Parathyroid adenoma (tissue), 2 donors: ENCODE measurements around the gene ME3.

Source experiments
- H2AFZ ChIP-seq: fragments of 300-600 bp; sonication (generic); one replicate; pipeline ENCODE4 v1.7.0; 2017; ENCODE audit warnings: antibody characterized with exemption, mild to moderate bottlenecking
- H3K27ac ChIP-seq: fragments of 300-600 bp; sonication (generic); one replicate; pipeline ENCODE4 v1.7.0; 2017
- H3K27me3 ChIP-seq: fragments of 300-600 bp; sonication (generic); one replicate; pipeline ENCODE4 v1.7.0; 2017; ENCODE audit warnings: low read length; ENCODE audit not compliant: control insufficient read depth, insufficient read depth
- H3K36me3 ChIP-seq: fragments of 300-600 bp; sonication (generic); one replicate; pipeline ENCODE4 v1.7.0; 2017; ENCODE audit warnings: low read length; ENCODE audit not compliant: control insufficient read depth, insufficient read depth
- H3K4me1 ChIP-seq: fragments of 300-600 bp; sonication (generic); one replicate; pipeline ENCODE4 v1.7.0; 2017; ENCODE audit warnings: control low read depth
- H3K4me2 ChIP-seq: fragments of 300-600 bp; sonication (generic); one replicate; pipeline ENCODE4 v1.7.0; 2017; ENCODE audit warnings: low read length
- H3K4me3 ChIP-seq: fragments of 300-600 bp; sonication (generic); one replicate; pipeline ENCODE4 v1.7.0; 2017; ENCODE audit warnings: low read depth, low read length
- H3K79me2 ChIP-seq: fragments of 300-600 bp; sonication (generic); one replicate; pipeline ENCODE4 v1.7.0; 2017; ENCODE audit warnings: control low read depth
- H3K9ac ChIP-seq: fragments of 300-600 bp; sonication (generic); one replicate; pipeline ENCODE4 v1.7.0; 2017; ENCODE audit warnings: mild to moderate bottlenecking
- H3K9me3 ChIP-seq: fragments of 300-600 bp; sonication (generic); one replicate; pipeline ENCODE4 v1.7.0; 2017; ENCODE audit warnings: low read length; ENCODE audit not compliant: control insufficient read depth
- CTCF ChIP-seq: fragments of 300-600 bp; sonication (generic); IDR thresholded peaks from one replicate; pipeline ENCODE4 v1.7.0; 2017; ENCODE audit warnings: antibody characterized with exemption, mild to moderate bottlenecking
- donor health status: primary hyperparathyroidism.

Gene ME3

GRCh38 chr11:86680716-86681482 lies 8.5 kb upstream of the ME3 start:
- Histone ChIP-seq H3K27me3 (no peaks in the 10 kb centered on the region), H3K27ac (peak overlapping the region; percentile 85), H3K4me2 (no peak overlapping the region), H3K4me3 (no peak overlapping the region), H2AFZ (peak overlapping the region; percentile 46), H3K9me3 (no peaks in the 10 kb centered on the region), H3K36me3 (no peaks in the 10 kb centered on the region), H3K4me1 (peaks cover 47% of the 10 kb centered on the region), H3K9ac (no peak overlapping the region), H3K79me2 (no peaks in the 10 kb centered on the region)
- no peak for TF ChIP-seq CTCF

GRCh38 chr11:86678823-86679222 lies 6.4 kb upstream of the ME3 start:
- Histone ChIP-seq H3K79me2 (no peaks in the 10 kb centered on the region), H3K4me2 (no peak overlapping the region), H3K27me3 (no peaks in the 10 kb centered on the region), H3K9me3 (no peaks in the 10 kb centered on the region), H3K36me3 (no peaks in the 10 kb centered on the region), H3K4me1 (peaks cover 46% of the 10 kb centered on the region), H3K27ac (peak overlapping the region; percentile 85), H3K4me3 (no peak overlapping the region), H2AFZ (peak overlapping the region; percentile 35), H3K9ac (no peak overlapping the region)
- no peak for TF ChIP-seq CTCF

- no peaks in the 10 kb centered on the region for H3K9me3 ChIP-seq
- peaks cover 41% of the 10 kb centered on the region for H3K4me1 ChIP-seq
Measured at GRCh38 chr11:86678296-86678695, 5.9 kb upstream of the ME3 start.

GRCh38 chr11:86676533-86677154 lies 4.2 kb upstream of the ME3 start:
- TF ChIP-seq CTCF = peak; percentile 14
- H3K27me3 ChIP-seq = no peaks in the 10 kb centered on the region
- no peaks in the 10 kb centered on the region for H3K79me2 ChIP-seq
- H3K27ac ChIP-seq = peak overlapping the region; percentile 85
- no peak overlapping the region for H3K4me3 ChIP-seq
- H2AFZ ChIP-seq = no peak overlapping the region
- H3K36me3 ChIP-seq = no peaks in the 10 kb centered on the region
- peak overlapping the region; percentile 3 for H3K4me2 ChIP-seq
- H3K4me1 ChIP-seq = peaks cover 42% of the 10 kb centered on the region
- no peaks in the 10 kb centered on the region for H3K9me3 ChIP-seq
- no peak overlapping the region for H3K9ac ChIP-seq

More at GRCh38 chr11:86678296-86678695, 5.9 kb upstream of the ME3 start:
- H3K27me3 ChIP-seq = no peaks in the 10 kb centered on the region
- no peak for TF ChIP-seq CTCF
- H2AFZ ChIP-seq = no peak overlapping the region
- H3K9ac ChIP-seq = no peak overlapping the region
- H3K36me3 ChIP-seq = no peaks in the 10 kb centered on the region
- peak overlapping the region; percentile 85 for H3K27ac ChIP-seq
- no peak overlapping the region for H3K4me2 ChIP-seq
- no peaks in the 10 kb centered on the region for H3K79me2 ChIP-seq
- H3K4me3 ChIP-seq = no peak overlapping the region
